GM21447 (cell line): ENCODE results near the gene ISCA2.

Source experiments
- ATAC-seq: cut with Tn5 transposase; IDR thresholded peaks from one replicate; pipeline ENCODE4 v1.9.1; 2021; ENCODE audit not compliant: unreplicated experiment

The ISCA2 gene

GRCh38 chr14:74482571-74482970 lies 11.0 kb upstream of the ISCA2 start:
- no peak for ATAC-seq

- ATAC-seq: no peak
Observed at GRCh38 chr14:74483321-74483720, 10.2 kb upstream of the ISCA2 start.

- no peak for ATAC-seq
Observed at GRCh38 chr14:74486164-74486563, 7.4 kb upstream of the ISCA2 start.

- ATAC-seq: no peak
Observed at GRCh38 chr14:74488786-74489397, 4.7 kb upstream of the ISCA2 start.

GRCh38 chr14:74490486-74490885 lies 3.1 kb upstream of the ISCA2 start:
- no peak for ATAC-seq

GRCh38 chr14:74491956-74492775 lies 1.4 kb upstream of the ISCA2 start:
- ATAC-seq: no peak

GRCh38 chr14:74492776-74493342 lies 706 bp upstream of the ISCA2 start, which contains the start of gene NPC2:
NPC2 (minus strand) TSS chr14:74493305; CDS start chr14:74493274, 31 bp downstream.
- ATAC-seq: peak; percentile 3

GRCh38 chr14:74495356-74495755 lies 1.8 kb downstream of the ISCA2 start:
- ATAC-seq: no peak

GRCh38 chr14:74500417-74501134 lies 7.0 kb downstream of the ISCA2 start:
- ATAC-seq: no peak

- ATAC-seq: no peak
Observed at GRCh38 chr14:74501135-74501614, 7.6 kb downstream of the ISCA2 start.

GRCh38 chr14:74501691-74502090 lies 8.1 kb downstream of the ISCA2 start:
- ATAC-seq: no peak

GRCh38 chr14:74502236-74503019 lies 8.9 kb downstream of the ISCA2 start:
- ATAC-seq: no peak

- no peak for ATAC-seq
Observed at GRCh38 chr14:74503291-74503937, 9.8 kb downstream of the ISCA2 start.

GRCh38 chr14:74503938-74504335 lies 10.4 kb downstream of the ISCA2 start:
- ATAC-seq: no peak

GRCh38 chr14:74504412-74504811 lies 10.8 kb downstream of the ISCA2 start:
- ATAC-seq: no peak

- ATAC-seq: no peak
Observed at GRCh38 chr14:74504874-74505720, 11.5 kb downstream of the ISCA2 start.

GRCh38 chr14:74505831-74506230 lies 12.3 kb downstream of the ISCA2 start:
- no peak for ATAC-seq

GRCh38 chr14:74506411-74506851 lies 12.9 kb downstream of the ISCA2 start:
- ATAC-seq: no peak

- ATAC-seq: no peak
Observed at GRCh38 chr14:74507085-74507484, 13.5 kb downstream of the ISCA2 start.
